ENCODE results near the gene SOX11.

DNA sequence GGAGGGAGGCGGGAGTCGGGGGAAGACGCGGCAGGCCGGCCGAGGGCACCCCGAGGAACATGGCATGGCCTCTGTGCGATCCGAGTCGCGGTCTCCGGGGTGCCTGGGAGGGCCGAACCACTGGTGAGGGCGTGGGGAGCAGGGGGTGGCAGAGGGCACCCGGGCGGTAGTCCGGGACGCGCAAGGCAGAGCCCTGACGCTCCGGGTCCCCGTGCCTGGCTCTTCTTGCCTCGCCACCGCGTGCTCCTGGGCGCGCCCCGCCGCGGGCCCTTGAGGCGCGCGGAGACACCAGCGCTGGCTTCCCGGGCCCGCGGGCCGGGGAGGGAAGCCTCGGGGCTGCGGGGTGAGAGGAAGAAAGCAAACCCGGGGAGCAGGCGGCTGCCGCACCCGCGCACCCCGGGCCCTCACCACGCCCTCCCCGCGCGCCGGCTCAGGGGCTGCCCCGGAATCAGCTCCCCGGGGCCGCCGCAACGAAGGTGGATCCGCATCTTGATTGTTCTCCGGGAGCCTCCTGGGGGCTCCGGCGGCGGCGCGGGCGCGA, 4.3 kb downstream of the SOX11 start:
- TF ChIP-seq, protein P1, sequence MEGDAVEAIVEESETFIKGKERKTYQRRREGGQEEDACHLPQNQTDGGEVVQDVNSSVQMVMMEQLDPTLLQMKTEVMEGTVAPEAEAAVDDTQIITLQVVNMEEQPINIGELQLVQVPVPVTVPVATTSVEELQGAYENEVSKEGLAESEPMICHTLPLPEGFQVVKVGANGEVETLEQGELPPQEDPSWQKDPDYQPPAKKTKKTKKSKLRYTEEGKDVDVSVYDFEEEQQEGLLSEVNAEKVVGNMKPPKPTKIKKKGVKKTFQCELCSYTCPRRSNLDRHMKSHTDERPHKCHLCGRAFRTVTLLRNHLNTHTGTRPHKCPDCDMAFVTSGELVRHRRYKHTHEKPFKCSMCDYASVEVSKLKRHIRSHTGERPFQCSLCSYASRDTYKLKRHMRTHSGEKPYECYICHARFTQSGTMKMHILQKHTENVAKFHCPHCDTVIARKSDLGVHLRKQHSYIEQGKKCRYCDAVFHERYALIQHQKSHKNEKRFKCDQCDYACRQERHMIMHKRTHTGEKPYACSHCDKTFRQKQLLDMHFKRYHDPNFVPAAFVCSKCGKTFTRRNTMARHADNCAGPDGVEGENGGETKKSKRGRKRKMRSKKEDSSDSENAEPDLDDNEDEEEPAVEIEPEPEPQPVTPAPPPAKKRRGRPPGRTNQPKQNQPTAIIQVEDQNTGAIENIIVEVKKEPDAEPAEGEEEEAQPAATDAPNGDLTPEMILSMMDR (conservative IDR thresholded peaks at IDR 0.05; ENCODE audit: low read length) = no peak
- TF ChIP-seq EZH2phosphoT487 (IDR thresholded peaks at IDR 0.05; ENCODE audit: borderline replicate concordance) = no peak
